HepG2 (cell line): ENCODE data around the gene TIMM13. TPM values are rescaled to one million over a fixed set of nuclear protein-coding genes. Genes with fewer than 3 reads are reported as not detected.

Source experiments
- MAFG ChIP-seq: sonication (generic); formaldehyde crosslinking; IDR thresholded peaks from 2 replicates; pipeline ENCODE4 v1.5.1; 2020; ENCODE audit warnings: mild to moderate bottlenecking, missing genetic modification reagents
- MXI1 ChIP-seq: IDR thresholded peaks from 3 replicates; pipeline ENCODE4 v1.6.1; 2012; ENCODE audit warnings: low read depth, low read length, inconsistent platforms, borderline replicate concordance
- MYC ChIP-seq: sonication (generic); formaldehyde crosslinking; IDR thresholded peaks from 2 replicates; pipeline ENCODE4 v1.9.0; 2021; ENCODE audit warnings: missing genetic modification reagents, borderline replicate concordance
- RFXANK ChIP-seq: IDR thresholded peaks from 2 replicates; pipeline ENCODE4 v1.6.1; 2016
- SYNCRIP ChIP-seq: fragments of 200-400 bp; formaldehyde crosslinking; IDR thresholded peaks from 2 replicates; pipeline ENCODE4 v1.6.1; 2018; ENCODE audit warnings: mild to moderate bottlenecking, low read depth, low read length; ENCODE audit not compliant: insufficient read depth
- ZNF253 ChIP-seq: sonication (generic); formaldehyde crosslinking; IDR thresholded peaks from 2 replicates; pipeline ENCODE4 v1.8.0; 2022; ENCODE audit warnings: mild to moderate bottlenecking, missing genetic modification reagents, borderline replicate concordance
- ZNF276 ChIP-seq: sonication (generic); formaldehyde crosslinking; IDR thresholded peaks from 2 replicates; pipeline ENCODE4 v1.4.0; 2020; ENCODE audit warnings: mild to moderate bottlenecking, low read depth, missing genetic modification reagents
- ZNF510 ChIP-seq: sonication (generic); formaldehyde crosslinking; IDR thresholded peaks from 2 replicates; pipeline ENCODE4 v1.4.0; 2020; ENCODE audit warnings: low read depth, mild to moderate bottlenecking, missing genetic modification reagents
- ZNF562 ChIP-seq: sonication (generic); formaldehyde crosslinking; IDR thresholded peaks from 2 replicates; pipeline ENCODE4 v1.8.0; 2022; ENCODE audit warnings: missing genetic modification reagents, borderline replicate concordance
- ZNF839 ChIP-seq: sonication (generic); formaldehyde crosslinking; IDR thresholded peaks from 2 replicates; pipeline ENCODE4 v1.4.0; 2020; ENCODE audit warnings: missing genetic modification reagents, mild to moderate bottlenecking, borderline replicate concordance
- polyA plus RNA-seq, 8 experiments: library from polyadenylated mRNA; depleted of rRNA in 3 of 8; stranded (reverse) in 7 of 8; unstranded in 1 of 8; fragments of >200 nt; fragmentation: Illumina TruSeq in 4 of 8; extraction: Trizol in 4 of 8; gene quantifications; 2 replicates each; pipeline versions ENCODE4 v1.2.1 to v1.2.3, GENCODE V29; 2011 to 2016; ENCODE audit warnings: low read depth in 4 of 8, missing spikeins in 1 of 8, mixed read lengths in 1 of 8; ENCODE audit not compliant: insufficient read depth in 1 of 8
- total RNA-seq, 5 experiments: library from RNA; depleted of rRNA; stranded (reverse); fragments of >200 nt; fragmentation: Illumina TruSeq; extraction: Trizol; gene quantifications; 2 replicates each; pipeline ENCODE4 v1.2.3, GENCODE V29; 2016; ENCODE audit warnings: low read depth in 1 of 5
- TF ChIP-seq, protein P1 (sequence below): fragments of 450-650 bp; IDR thresholded peaks from 2 replicates; pipeline ENCODE4 v1.6.1; 2016
- TF ChIP-seq, protein P2 (sequence below): sonication (generic); formaldehyde crosslinking; IDR thresholded peaks from 2 replicates; pipeline ENCODE4 v1.5.0; 2020; ENCODE audit warnings: mild to moderate bottlenecking, missing genetic modification reagents, moderate library complexity
- TF ChIP-seq, protein P3 (sequence below): sonication (generic); formaldehyde crosslinking; IDR thresholded peaks from 2 replicates; pipeline ENCODE4 v1.5.0; 2020; ENCODE audit warnings: missing genetic modification reagents
- TF ChIP-seq, protein P4 (sequence below): sonication (generic); formaldehyde crosslinking; IDR thresholded peaks from 2 replicates; pipeline ENCODE4 v1.9.0; 2021; ENCODE audit warnings: mild to moderate bottlenecking, missing genetic modification reagents

The TIMM13 gene
- total and polyA plus RNA-seq, 2 of the 13 experiments (the other 11 are each of a cell fraction or from before 2014, with no cell fraction given) = 48.4 to 108 TPM

DNA sequence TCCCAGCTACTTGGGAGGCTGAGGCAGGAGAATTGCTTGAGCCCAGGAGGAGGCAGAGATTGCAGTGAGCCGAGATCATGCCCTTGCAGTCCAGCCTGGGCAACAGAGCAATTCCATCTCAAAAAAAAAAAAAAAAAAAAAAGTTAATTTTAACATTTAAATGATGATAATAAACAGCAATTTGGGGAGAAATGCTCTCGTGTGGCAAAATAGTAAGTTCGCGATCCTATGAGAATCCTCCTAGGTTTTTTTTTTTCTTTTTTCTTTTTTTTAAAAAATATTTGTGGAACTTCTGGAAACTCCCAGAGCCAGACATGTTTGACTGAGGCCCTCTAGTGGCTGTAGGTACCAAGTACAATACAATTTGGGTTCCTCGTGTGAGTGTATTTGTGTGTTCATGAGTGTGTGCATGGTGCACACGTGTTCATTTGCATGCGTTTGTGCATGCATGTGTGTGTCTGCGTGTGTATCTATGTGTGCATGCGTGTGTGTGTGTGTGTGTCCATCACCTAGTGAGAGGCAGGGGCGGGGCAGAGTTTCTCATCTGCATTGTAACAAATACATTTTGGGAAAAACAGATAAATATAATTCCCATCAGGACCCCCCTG, 36.2 kb downstream of the TIMM13 start (continued):
- TF ChIP-seq, protein P1, sequence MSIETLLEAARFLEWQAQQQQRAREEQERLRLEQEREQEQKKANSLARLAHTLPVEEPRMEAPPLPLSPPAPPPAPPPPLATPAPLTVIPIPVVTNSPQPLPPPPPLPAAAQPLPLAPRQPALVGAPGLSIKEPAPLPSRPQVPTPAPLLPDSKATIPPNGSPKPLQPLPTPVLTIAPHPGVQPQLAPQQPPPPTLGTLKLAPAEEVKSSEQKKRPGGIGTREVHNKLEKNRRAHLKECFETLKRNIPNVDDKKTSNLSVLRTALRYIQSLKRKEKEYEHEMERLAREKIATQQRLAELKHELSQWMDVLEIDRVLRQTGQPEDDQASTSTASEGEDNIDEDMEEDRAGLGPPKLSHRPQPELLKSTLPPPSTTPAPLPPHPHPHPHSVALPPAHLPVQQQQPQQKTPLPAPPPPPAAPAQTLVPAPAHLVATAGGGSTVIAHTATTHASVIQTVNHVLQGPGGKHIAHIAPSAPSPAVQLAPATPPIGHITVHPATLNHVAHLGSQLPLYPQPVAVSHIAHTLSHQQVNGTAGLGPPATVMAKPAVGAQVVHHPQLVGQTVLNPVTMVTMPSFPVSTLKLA = peak; percentile 96
- TF ChIP-seq ZNF276 (CRISPR knock-in tag) (no peak), MYC (CRISPR knock-in tag) (peak; percentile 39; the same call in 1 of the 2 replicates), ZNF562 (CRISPR knock-in tag) (no peak), MAFG (CRISPR knock-in tag) (no peak), ZNF839 (no peak), ZNF253 (CRISPR knock-in tag) (no peak), ZNF510 (CRISPR knock-in tag) (no peak), RFXANK (CRISPR knock-in tag) (no peak), MXI1 (peak; percentile 55; the same call in 1 of the 3 replicates), SYNCRIP (no peak)
- TF ChIP-seq, protein P2, sequence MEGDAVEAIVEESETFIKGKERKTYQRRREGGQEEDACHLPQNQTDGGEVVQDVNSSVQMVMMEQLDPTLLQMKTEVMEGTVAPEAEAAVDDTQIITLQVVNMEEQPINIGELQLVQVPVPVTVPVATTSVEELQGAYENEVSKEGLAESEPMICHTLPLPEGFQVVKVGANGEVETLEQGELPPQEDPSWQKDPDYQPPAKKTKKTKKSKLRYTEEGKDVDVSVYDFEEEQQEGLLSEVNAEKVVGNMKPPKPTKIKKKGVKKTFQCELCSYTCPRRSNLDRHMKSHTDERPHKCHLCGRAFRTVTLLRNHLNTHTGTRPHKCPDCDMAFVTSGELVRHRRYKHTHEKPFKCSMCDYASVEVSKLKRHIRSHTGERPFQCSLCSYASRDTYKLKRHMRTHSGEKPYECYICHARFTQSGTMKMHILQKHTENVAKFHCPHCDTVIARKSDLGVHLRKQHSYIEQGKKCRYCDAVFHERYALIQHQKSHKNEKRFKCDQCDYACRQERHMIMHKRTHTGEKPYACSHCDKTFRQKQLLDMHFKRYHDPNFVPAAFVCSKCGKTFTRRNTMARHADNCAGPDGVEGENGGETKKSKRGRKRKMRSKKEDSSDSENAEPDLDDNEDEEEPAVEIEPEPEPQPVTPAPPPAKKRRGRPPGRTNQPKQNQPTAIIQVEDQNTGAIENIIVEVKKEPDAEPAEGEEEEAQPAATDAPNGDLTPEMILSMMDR = peak; percentile 79
- TF ChIP-seq, protein P3, sequence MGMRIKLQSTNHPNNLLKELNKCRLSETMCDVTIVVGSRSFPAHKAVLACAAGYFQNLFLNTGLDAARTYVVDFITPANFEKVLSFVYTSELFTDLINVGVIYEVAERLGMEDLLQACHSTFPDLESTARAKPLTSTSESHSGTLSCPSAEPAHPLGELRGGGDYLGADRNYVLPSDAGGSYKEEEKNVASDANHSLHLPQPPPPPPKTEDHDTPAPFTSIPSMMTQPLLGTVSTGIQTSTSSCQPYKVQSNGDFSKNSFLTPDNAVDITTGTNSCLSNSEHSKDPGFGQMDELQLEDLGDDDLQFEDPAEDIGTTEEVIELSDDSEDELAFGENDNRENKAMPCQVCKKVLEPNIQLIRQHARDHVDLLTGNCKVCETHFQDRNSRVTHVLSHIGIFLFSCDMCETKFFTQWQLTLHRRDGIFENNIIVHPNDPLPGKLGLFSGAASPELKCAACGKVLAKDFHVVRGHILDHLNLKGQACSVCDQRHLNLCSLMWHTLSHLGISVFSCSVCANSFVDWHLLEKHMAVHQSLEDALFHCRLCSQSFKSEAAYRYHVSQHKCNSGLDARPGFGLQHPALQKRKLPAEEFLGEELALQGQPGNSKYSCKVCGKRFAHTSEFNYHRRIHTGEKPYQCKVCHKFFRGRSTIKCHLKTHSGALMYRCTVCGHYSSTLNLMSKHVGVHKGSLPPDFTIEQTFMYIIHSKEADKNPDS (CRISPR knock-in tag) = no peak
- TF ChIP-seq, protein P4, sequence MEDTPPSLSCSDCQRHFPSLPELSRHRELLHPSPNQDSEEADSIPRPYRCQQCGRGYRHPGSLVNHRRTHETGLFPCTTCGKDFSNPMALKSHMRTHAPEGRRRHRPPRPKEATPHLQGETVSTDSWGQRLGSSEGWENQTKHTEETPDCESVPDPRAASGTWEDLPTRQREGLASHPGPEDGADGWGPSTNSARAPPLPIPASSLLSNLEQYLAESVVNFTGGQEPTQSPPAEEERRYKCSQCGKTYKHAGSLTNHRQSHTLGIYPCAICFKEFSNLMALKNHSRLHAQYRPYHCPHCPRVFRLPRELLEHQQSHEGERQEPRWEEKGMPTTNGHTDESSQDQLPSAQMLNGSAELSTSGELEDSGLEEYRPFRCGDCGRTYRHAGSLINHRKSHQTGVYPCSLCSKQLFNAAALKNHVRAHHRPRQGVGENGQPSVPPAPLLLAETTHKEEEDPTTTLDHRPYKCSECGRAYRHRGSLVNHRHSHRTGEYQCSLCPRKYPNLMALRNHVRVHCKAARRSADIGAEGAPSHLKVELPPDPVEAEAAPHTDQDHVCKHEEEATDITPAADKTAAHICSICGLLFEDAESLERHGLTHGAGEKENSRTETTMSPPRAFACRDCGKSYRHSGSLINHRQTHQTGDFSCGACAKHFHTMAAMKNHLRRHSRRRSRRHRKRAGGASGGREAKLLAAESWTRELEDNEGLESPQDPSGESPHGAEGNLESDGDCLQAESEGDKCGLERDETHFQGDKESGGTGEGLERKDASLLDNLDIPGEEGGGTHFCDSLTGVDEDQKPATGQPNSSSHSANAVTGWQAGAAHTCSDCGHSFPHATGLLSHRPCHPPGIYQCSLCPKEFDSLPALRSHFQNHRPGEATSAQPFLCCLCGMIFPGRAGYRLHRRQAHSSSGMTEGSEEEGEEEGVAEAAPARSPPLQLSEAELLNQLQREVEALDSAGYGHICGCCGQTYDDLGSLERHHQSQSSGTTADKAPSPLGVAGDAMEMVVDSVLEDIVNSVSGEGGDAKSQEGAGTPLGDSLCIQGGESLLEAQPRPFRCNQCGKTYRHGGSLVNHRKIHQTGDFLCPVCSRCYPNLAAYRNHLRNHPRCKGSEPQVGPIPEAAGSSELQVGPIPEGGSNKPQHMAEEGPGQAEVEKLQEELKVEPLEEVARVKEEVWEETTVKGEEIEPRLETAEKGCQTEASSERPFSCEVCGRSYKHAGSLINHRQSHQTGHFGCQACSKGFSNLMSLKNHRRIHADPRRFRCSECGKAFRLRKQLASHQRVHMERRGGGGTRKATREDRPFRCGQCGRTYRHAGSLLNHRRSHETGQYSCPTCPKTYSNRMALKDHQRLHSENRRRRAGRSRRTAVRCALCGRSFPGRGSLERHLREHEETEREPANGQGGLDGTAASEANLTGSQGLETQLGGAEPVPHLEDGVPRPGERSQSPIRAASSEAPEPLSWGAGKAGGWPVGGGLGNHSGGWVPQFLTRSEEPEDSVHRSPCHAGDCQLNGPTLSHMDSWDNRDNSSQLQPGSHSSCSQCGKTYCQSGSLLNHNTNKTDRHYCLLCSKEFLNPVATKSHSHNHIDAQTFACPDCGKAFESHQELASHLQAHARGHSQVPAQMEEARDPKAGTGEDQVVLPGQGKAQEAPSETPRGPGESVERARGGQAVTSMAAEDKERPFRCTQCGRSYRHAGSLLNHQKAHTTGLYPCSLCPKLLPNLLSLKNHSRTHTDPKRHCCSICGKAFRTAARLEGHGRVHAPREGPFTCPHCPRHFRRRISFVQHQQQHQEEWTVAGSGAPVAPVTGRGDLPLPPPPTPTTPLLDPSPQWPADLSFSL = peak; percentile 48; the same call in 1 of the 2 replicates
